ENCODE data around the gene FLYWCH2. TPM values are rescaled to one million over a fixed set of nuclear protein-coding genes. Genes with fewer than 3 reads are reported as not detected.

The FLYWCH2 gene
- total and polyA plus RNA-seq, 9 of the 15 experiments (the other 6 are each of a cell fraction or from before 2014, with no cell fraction given), result 0.70 to 55.5 (median 7.6) TPM

- TF ChIP-seq TSHZ1 (CRISPR knock-in tag; IDR thresholded peaks at IDR 0.05), result no peak
- TF ChIP-seq HMGXB4 (CRISPR knock-in tag; IDR thresholded peaks at IDR 0.05), result no peak
- no peak for TF ChIP-seq ZNF143 (CRISPR knock-in tag; IDR thresholded peaks at IDR 0.05)
- TF ChIP-seq KLF13 (tag; IDR thresholded peaks at IDR 0.05; ENCODE audit: borderline replicate concordance, low read depth), result no peak
- no peak for TF ChIP-seq POLR2AphosphoS2 (IDR thresholded peaks at IDR 0.05; ENCODE audit: low read length)
Observed at GRCh38 chr16:2923481-2923880, 40.5 kb downstream of the FLYWCH2 start (continued).
